ENCODE measurements around the gene LDB1. TPM values are rescaled to one million over a fixed set of nuclear protein-coding genes. Genes with fewer than 3 reads are reported as not detected.

The LDB1 gene
- total RNA-seq, 1 experiment from 2014 or later: 100 TPM

DNA sequence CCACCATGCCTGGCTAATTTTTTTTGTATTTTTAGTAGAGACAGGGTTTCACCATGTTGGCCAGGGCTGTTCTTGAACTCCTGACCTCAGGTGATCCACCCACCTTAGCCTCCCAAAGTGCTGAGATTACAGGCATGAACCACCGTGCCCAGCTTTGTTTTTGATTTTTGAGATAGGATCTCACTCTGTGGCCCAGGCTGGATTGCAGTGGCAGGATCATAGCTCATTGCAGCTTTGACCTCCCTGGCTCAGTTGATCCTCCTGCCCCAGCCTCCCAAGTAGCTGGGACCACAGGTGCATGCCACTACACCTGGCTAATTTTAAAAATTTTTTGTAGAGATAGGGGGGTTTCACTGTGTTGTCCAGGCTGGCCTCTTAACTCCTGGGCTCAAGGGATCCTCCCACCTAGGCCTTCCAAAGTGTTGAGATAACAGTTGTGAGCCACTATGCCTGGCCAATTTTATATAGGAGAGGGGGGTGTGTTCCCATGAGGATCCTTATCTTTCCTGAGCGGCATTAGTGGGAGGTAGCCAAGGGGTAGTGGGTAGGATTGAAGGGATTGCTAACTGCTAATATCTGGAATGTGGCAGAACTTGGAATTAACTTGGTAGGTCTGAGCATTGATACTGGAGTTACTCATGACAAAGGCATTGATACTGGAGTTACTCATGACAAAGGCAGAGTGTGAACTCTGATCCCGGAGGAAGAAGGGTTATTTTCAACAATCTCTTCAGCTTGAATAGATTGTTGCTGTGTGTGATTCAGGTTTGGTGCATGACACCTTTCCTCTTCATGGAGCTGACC lies 31.0 kb upstream of the LDB1 start:
- TF ChIP-seq ERG (CRISPR knock-in tag; IDR thresholded peaks at IDR 0.05) (no peak), CREB1 (CRISPR knock-in tag; IDR thresholded peaks at IDR 0.05) (no peak), RELA (CRISPR knock-in tag; IDR thresholded peaks at IDR 0.05; ENCODE audit: borderline replicate concordance) (no peak), ATF2 (CRISPR knock-in tag; IDR thresholded peaks at IDR 0.05; ENCODE audit: borderline replicate concordance, low read depth) (no peak), ATF3 (CRISPR knock-in tag; conservative IDR thresholded peaks at IDR 0.05) (no peak)
- TF ChIP-seq, protein P1, sequence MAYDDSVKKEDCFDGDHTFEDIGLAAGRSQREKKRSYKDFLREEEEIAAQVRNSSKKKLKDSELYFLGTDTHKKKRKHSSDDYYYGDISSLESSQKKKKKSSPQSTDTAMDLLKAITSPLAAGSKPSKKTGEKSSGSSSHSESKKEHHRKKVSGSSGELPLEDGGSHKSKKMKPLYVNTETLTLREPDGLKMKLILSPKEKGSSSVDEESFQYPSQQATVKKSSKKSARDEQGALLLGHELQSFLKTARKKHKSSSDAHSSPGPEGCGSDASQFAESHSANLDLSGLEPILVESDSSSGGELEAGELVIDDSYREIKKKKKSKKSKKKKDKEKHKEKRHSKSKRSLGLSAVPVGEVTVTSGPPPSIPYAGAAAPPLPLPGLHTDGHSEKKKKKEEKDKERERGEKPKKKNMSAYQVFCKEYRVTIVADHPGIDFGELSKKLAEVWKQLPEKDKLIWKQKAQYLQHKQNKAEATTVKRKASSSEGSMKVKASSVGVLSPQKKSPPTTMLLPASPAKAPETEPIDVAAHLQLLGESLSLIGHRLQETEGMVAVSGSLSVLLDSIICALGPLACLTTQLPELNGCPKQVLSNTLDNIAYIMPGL (CRISPR knock-in tag; IDR thresholded peaks at IDR 0.05): peak; percentile 6; the same call in 1 of the 2 replicates
- no peaks in the 10 kb centered on the region for H3K9me3 Mint-ChIP-seq
- peaks cover 24% of the 10 kb centered on the region for H3K4me1 Mint-ChIP-seq
- POLR2A ChIA-PET: interaction anchor here (0.6 to 1.5 kb wide), 8 partner anchors 11 to 95 kb away, joined by 3 to 9 read pairs (median 4); partner anchors contain the start of gene ARMH3
- no peaks in the 10 kb centered on the region for H3K27me3 Mint-ChIP-seq (ENCODE audit: low read depth)
- H3K4me3 Mint-ChIP-seq: peak overlapping the region; percentile 98
- peak overlapping the region; percentile 99 for H3K27ac Mint-ChIP-seq
- DNase-seq (ENCODE audit: low spot score) (no peak), ATAC-seq (no peak; the same call in 1 of the 2 replicates)
- H3K36me3 Mint-ChIP-seq: peaks cover 67% of the 10 kb centered on the region
- CTCF ChIA-PET: interaction anchor here (0.9 to 3.6 kb wide), 11 partner anchors 14 to 310 kb away, joined by 3 to 18 read pairs (median 4); partner anchors contain the start of gene PPRC1

DNA sequence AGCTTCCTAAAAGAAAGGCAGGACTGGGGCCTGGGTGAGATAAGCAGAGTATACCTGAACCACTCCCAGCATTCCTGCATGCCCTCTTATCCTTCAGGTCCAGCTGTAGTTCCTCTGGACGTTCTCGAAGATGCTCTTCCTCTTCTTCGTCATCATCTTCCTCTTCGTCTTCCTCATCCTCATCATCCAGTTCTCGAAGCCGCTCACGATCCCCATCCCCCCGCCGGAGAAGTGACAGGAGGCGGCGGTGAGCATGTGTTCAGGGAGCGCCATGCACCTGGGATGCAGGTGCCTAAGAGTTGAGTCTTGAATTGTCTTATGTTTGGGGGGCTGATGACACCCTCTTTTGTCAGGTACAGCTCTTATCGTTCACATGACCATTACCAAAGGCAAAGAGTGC lies 28.1 kb upstream of the LDB1 start:
- CTCF ChIA-PET: interaction anchor here (1.4 kb wide), 1 partner anchor 10 kb away, joined by 3 read pairs; no protein-coding TSS in a partner anchor
- Mint-ChIP-seq H3K27ac (peak overlapping the region; percentile 30; the same call in 1 of the 2 replicates), H3K9me3 (no peaks in the 10 kb centered on the region), H3K4me3 (no peak overlapping the region), H3K36me3 (peaks cover 71% of the 10 kb centered on the region), H3K27me3 (ENCODE audit: low read depth) (no peaks in the 10 kb centered on the region), H3K4me1 (peaks cover 16% of the 10 kb centered on the region)
- TF ChIP-seq ZNF263 (CRISPR knock-in tag; IDR thresholded peaks at IDR 0.05; ENCODE audit: low read depth) (no peak), E2F1 (CRISPR knock-in tag; IDR thresholded peaks at IDR 0.05) (no peak), MXD4 (CRISPR knock-in tag; IDR thresholded peaks at IDR 0.05; ENCODE audit: borderline replicate concordance) (no peak), JAZF1 (CRISPR knock-in tag; IDR thresholded peaks at IDR 0.05) (no peak), CREB1 (CRISPR knock-in tag; IDR thresholded peaks at IDR 0.05) (no peak), IRF2 (CRISPR knock-in tag; IDR thresholded peaks at IDR 0.05; ENCODE audit: borderline replicate concordance, low read depth) (no peak)
- TF ChIP-seq, protein P2, sequence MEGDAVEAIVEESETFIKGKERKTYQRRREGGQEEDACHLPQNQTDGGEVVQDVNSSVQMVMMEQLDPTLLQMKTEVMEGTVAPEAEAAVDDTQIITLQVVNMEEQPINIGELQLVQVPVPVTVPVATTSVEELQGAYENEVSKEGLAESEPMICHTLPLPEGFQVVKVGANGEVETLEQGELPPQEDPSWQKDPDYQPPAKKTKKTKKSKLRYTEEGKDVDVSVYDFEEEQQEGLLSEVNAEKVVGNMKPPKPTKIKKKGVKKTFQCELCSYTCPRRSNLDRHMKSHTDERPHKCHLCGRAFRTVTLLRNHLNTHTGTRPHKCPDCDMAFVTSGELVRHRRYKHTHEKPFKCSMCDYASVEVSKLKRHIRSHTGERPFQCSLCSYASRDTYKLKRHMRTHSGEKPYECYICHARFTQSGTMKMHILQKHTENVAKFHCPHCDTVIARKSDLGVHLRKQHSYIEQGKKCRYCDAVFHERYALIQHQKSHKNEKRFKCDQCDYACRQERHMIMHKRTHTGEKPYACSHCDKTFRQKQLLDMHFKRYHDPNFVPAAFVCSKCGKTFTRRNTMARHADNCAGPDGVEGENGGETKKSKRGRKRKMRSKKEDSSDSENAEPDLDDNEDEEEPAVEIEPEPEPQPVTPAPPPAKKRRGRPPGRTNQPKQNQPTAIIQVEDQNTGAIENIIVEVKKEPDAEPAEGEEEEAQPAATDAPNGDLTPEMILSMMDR (IDR thresholded peaks at IDR 0.05): no peak
- TF ChIP-seq, protein P3, sequence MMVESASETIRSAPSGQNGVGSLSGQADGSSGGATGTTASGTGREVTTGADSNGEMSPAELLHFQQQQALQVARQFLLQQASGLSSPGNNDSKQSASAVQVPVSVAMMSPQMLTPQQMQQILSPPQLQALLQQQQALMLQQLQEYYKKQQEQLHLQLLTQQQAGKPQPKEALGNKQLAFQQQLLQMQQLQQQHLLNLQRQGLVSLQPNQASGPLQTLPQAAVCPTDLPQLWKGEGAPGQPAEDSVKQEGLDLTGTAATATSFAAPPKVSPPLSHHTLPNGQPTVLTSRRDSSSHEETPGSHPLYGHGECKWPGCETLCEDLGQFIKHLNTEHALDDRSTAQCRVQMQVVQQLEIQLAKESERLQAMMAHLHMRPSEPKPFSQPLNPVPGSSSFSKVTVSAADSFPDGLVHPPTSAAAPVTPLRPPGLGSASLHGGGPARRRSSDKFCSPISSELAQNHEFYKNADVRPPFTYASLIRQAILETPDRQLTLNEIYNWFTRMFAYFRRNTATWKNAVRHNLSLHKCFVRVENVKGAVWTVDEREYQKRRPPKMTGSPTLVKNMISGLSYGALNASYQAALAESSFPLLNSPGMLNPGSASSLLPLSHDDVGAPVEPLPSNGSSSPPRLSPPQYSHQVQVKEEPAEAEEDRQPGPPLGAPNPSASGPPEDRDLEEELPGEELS (CRISPR knock-in tag; IDR thresholded peaks at IDR 0.05): no peak
- ATAC-seq (no peak), DNase-seq (ENCODE audit: low spot score) (no peak)
- POLR2A ChIA-PET: interaction anchor here (1.2 kb wide), 1 partner anchor 16 kb away, joined by 3 read pairs; the partner anchor contains the start of gene PPRC1

Measured in WTC11 (cell line).